Skeletal muscle tissue (tissue), 4 donors: ENCODE results near the gene PPP1R7. TPM values are rescaled to one million over a fixed set of nuclear protein-coding genes. Genes with fewer than 3 reads are reported as not detected.
"Not testable (repeated sequence)": the region's sequence is repeated elsewhere in the genome, so short reads cannot be mapped to it uniquely, and the experiment has no call there.

Experiments
- H3K27ac ChIP-seq: one replicate; pipeline ENCODE4 v1.7.0; 2013; ENCODE audit warnings: mild to moderate bottlenecking, low read depth, low read length, inconsistent platforms
- H3K27me3 ChIP-seq, 3 donors: one replicate each; pipeline ENCODE4 v1.7.0; 2013; ENCODE audit warnings: low read length in 3 of 3; ENCODE audit not compliant: control insufficient read depth in 3 of 3, insufficient read depth in 3 of 3
- H3K36me3 ChIP-seq, 3 donors: one replicate each; pipeline ENCODE4 v1.7.0; 2013; ENCODE audit warnings: low read length in 3 of 3; ENCODE audit not compliant: control insufficient read depth in 3 of 3, insufficient read depth in 3 of 3
- H3K4me1 ChIP-seq, 3 donors: one replicate each; pipeline ENCODE4 v1.7.0; 2013; ENCODE audit warnings: low read length in 3 of 3, mild to moderate bottlenecking in 3 of 3; ENCODE audit not compliant: control insufficient read depth in 3 of 3, insufficient read depth in 3 of 3
- H3K4me3 ChIP-seq, 3 donors: one replicate each; pipeline ENCODE4 v1.7.0; 2013; ENCODE audit warnings: low read length in 3 of 3
- H3K9ac ChIP-seq, 3 donors: one replicate each; pipeline ENCODE4 v1.7.0; 2013; ENCODE audit warnings: low read length in 3 of 3, mild to moderate bottlenecking in 3 of 3, moderate library complexity in 2 of 3, low read depth in 1 of 3
- H3K9me3 ChIP-seq, 3 donors: one replicate each; pipeline ENCODE4 v1.7.0; 2013; ENCODE audit warnings: low read length in 3 of 3; ENCODE audit not compliant: control insufficient read depth in 3 of 3
- total RNA-seq: library from RNA; depleted of rRNA; stranded (reverse); fragments of >200 nt; gene quantifications from one replicate; pipeline ENCODE4 v1.2.3, GENCODE V29; 2014
- donor health status: Osteomylitis.

The PPP1R7 gene
- total RNA-seq, 1 donor from 2014 or later, result 44.4 TPM

DNA sequence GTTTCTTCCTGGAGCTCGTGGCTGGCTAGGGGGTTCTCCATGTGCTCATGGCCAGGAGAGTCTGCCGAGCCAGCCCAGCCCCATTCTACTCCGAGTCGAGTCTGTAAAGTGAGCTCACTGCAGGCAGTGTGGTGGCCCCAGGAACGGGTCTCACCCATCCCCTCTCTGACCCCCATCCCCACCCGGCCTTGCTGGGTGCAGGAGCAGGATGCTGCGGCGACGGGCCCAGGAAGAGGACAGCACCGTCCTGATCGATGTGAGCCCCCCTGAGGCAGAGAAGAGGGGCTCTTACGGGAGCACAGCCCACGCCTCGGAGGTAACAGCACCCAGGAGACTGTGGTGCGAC is 39.6 kb downstream of the PPP1R7 start:
- Histone ChIP-seq H3K9ac (no peak overlapping the region), H3K4me3 (no peak overlapping the region), H3K9me3 (no peaks in the 10 kb centered on the region), H3K4me1 (no peaks in the 10 kb centered on the region), H3K36me3 (no peaks in the 10 kb centered on the region), H3K27ac (no peak overlapping the region), H3K27me3 (peaks cover 0 to 12% (median 0%) of the 10 kb centered on the region in 3 donors)

DNA sequence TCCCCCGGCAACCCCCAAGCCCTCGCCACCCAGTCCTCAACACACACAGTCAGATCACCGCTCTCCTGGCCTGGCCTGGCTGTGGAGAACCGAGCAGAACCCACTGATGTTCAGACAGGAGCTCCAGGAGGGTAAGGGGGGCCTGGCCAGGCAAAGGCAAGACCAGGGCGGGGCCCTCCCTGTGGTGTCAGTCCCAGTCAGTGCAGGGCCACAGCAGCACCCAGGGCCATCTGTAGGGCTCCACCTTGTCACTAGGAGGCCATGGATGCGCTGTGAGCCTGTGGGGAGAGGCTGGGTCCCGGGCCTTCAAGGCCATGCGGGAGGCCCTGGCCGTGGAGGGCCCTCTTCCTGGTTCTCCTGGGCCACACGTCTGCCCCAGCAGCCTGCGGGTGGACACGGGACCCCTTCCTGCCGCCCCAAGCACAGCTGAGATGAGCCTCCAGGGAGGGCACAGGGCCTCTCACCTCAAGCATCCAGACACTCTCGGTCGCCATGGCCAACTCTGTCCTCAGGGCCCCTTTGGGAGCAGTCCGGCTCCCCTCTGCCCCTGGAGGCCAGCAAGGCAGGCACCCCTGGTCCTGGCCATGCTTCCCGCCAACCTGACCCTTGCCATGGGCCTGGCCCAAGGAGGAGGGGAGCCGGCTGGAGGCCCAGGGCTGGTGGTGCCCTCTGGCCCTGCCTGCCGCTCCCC is 40.2 kb downstream of the PPP1R7 start:
- no peak overlapping the region for H3K27ac ChIP-seq
- no peak overlapping the region for H3K9ac ChIP-seq
- no peaks in the 10 kb centered on the region for H3K36me3 ChIP-seq
- H3K9me3 ChIP-seq, result no peaks in the 10 kb centered on the region
- H3K4me3 ChIP-seq, result no peak overlapping the region
- no peaks in the 10 kb centered on the region for H3K4me1 ChIP-seq
- peaks cover 0 to 12% (median 0%) of the 10 kb centered on the region in 3 donors for H3K27me3 ChIP-seq

DNA sequence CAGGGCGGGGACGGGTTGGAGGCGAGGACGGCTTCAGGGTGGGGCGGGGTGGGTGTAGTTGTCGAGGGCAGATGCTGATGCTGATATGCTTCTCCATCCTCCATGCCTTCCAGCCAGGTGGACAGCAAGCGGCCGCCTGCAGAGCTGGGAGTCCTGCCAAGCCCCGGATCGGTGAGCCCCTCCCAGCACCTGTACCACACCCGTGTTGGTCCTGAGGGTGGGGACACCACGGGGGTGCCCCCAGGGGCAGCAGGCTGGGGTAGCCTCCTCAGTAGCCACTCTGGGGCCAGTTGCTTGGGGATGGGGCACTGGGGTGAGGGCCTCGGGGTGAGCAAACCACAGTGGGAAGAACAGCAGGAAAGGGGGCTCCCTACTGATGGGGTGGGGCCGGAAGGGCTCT is 40.8 kb downstream of the PPP1R7 start:
- Histone ChIP-seq H3K4me1 (no peaks in the 10 kb centered on the region), H3K4me3 (no peak overlapping the region), H3K9ac (no peak overlapping the region), H3K36me3 (no peaks in the 10 kb centered on the region), H3K9me3 (no peaks in the 10 kb centered on the region), H3K27me3 (peaks cover 0 to 12% (median 0%) of the 10 kb centered on the region in 3 donors), H3K27ac (no peak overlapping the region)

DNA sequence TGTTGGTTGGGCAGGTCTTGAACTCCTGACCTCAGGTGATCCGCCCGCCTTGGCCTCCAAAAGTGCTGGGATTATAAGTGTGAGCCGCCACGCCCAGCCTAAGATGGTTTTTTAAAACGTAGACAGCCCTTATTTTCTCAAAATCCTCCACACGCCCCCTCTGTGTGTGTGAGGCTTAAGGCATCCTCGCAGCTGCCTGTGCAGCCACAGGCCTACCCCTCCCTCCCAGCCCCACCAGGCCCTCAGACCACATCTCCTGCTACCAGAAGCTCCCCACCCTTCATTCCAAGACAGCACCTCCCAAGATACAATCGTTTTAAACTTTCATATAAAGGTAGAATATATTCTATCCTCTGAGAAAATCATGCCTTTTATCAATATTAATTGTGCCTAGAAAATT is 43.0 kb downstream of the PPP1R7 start:
- no peaks in the 10 kb centered on the region for H3K36me3 ChIP-seq
- H3K27ac ChIP-seq, result no peak overlapping the region
- H3K9ac ChIP-seq, result no peak overlapping the region
- H3K9me3 ChIP-seq, result no peaks in the 10 kb centered on the region
- no peak overlapping the region for H3K4me3 ChIP-seq
- no peaks in the 10 kb centered on the region for H3K4me1 ChIP-seq
- H3K27me3 ChIP-seq, result peaks cover 0 to 5% (median 0%) of the 10 kb centered on the region in 3 donors

DNA sequence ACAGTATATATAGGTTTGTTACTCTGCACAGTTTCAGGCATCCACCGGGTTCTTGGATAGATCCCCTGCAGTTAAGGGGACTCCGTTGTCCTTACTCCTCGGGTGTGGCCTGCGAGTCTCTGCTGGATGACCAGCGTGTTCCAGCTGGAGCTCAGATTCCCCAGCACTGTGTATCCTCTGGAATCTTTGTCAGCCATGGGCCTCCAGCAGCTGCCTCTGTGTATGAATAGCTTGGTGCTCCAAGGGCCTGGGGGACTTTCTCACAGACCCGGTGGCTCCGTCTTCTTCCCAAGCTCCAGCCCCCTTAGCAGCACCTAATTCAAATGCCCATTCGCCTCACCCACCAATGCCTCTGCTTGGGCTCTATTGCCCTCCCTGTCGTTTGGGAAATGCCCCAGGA is 44.5 kb downstream of the PPP1R7 start:
- H3K4me1 ChIP-seq, result no peaks in the 10 kb centered on the region
- H3K9ac ChIP-seq, result no peak overlapping the region
- H3K9me3 ChIP-seq, result no peaks in the 10 kb centered on the region
- H3K27ac ChIP-seq, result no peak overlapping the region
- no peaks in the 10 kb centered on the region for H3K36me3 ChIP-seq
- no peaks in the 10 kb centered on the region for H3K27me3 ChIP-seq
- no peak overlapping the region for H3K4me3 ChIP-seq

DNA sequence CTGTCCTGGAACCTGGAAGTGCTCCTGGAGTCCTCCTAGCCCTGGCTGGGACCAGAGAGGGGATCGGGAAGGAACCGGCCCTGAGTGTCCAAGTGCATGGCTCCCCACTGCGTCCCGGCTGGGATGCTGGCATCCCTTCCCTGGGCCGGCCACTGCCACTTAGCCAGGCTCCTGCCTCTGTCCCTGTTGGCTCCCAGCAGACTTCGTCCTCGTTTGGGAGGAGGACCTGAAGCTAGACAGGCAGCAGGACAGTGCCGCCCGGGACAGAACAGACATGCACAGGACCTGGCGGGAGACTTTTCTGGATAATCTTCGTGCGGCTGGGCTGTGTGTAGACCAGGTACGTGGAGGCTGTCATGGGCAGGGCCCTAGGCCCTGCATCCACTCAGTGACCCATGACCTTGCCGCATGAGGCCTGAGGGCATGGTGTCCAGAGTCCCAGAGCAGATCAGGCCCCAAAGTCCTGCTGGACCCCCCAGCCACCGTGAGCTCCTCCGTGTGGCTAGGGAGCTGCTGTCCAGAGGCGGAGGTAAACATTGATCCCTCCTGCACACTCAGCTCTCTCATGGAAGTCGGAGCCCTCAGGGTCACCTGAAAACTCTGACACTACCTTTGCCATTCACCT is 45.4 kb downstream of the PPP1R7 start:
- Histone ChIP-seq H3K36me3 (no peaks in the 10 kb centered on the region), H3K9me3 (no peaks in the 10 kb centered on the region), H3K27me3 (no peaks in the 10 kb centered on the region), H3K4me3 (no peak overlapping the region), H3K4me1 (no peaks in the 10 kb centered on the region), H3K27ac (no peak overlapping the region), H3K9ac (no peak overlapping the region)

DNA sequence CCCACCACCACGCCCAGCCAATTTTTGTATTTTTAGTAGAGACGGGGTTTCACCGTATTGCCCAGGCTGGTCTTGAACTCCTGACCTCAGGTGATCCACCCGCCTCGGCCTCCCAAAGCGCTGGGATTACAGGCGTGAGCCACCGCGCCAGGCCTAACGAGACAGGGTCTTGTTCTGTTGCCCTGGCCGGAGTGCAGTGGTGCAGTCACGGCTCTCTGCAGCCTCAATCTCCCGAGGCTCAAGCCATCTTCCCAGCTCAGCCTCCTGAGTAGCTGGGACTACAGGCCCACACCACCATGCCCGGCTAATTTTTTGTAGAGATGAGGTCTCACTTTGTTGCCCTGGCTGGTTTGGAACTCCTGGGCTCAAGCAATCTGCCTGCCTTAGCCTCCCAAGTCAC is 47.0 kb downstream of the PPP1R7 start:
- H3K9ac ChIP-seq, H3K9me3 ChIP-seq, H3K4me1 ChIP-seq, H3K4me3 ChIP-seq, H3K36me3 ChIP-seq, H3K27ac ChIP-seq, H3K27me3 ChIP-seq: not testable (repeated sequence)

DNA sequence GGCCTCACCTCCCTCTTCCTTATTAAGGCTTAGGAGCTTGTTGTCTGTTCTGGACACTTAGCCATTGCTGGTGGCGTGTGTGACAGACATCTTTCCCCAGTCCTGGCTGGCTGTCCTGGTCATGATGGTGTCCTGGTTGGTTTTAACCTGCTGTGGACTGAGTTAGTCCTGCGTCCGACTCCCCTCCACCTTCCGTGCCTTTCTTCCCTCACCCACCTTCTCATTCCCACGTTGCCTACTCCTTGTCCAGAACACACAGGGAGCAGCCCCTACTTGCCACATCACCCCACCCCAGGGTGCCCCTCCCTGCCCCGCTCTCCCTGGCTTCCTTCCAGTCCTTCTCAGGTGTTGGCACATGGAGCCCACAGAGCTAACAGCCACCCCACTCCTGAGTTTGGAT is 47.7 kb downstream of the PPP1R7 start:
- H3K4me1 ChIP-seq, result no peaks in the 10 kb centered on the region
- H3K9ac ChIP-seq, result no peak overlapping the region
- no peaks in the 10 kb centered on the region for H3K9me3 ChIP-seq
- no peaks in the 10 kb centered on the region for H3K36me3 ChIP-seq
- no peak overlapping the region for H3K4me3 ChIP-seq
- no peak overlapping the region for H3K27ac ChIP-seq
- no peaks in the 10 kb centered on the region for H3K27me3 ChIP-seq

DNA sequence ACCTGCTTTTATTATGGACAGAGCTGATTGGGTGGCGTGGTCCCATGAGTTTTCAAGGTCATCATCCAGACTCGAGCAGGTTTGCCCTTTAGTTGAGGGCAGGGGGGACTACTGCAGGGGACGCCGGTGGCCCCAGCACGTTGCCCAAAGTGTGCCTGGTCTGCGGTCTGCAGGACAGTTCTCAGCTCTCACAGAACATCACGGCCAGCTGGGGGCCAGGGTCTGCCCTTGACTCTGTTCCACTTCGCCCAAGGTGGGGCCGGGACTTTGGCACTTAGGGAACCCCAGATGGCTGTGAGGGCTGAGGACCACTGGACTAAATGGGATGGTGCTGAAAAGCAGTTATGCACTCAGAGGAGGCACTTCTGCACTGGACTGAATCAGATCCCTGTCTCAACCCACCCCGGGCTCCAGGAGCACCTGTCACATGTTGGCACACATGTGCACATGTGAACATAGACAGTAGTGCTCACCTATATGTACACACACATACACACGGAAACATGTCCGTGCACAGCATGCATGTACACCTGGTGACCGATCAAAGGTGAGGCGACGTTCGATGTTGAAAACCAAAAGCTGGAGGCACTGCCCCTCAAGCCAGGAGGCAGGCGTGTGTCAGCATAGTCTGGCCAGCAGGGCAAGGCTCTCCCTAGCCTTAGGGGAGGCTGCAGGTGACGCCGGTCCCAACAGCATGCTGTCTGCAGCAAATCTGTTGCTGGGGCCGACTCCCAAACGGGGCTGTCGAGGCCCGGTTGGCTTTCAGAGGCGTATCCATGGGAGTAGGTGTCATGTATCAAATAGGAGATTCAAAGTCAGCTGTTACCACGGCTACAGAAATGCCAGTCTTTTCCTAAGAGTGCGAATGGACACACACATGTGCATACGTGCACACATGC is 48.4 kb downstream of the PPP1R7 start:
- Histone ChIP-seq H3K27me3 (no peaks in the 10 kb centered on the region), H3K9me3 (no peaks in the 10 kb centered on the region), H3K4me1 (no peaks in the 10 kb centered on the region), H3K4me3 (no peak overlapping the region), H3K9ac (no peak overlapping the region), H3K27ac (no peak overlapping the region), H3K36me3 (no peaks in the 10 kb centered on the region)

DNA sequence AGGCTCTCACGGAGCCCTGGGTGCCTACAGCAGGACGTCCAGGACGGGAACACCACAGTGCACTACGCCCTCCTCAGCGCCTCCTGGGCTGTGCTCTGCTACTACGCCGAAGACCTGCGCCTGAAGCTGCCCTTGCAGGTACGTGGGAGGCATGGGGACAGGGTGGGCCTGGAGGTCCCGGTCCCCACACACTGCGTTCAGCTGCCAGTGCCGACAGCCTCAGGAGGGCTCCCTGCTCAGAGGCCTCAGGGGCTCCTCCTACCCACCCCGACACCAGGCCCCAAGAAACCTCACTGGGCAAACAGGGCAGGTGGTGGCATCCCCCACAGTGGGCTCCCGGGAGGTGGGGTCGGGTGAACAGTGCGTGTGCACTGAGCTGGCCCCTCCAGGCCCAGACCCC is 49.0 kb downstream of the PPP1R7 start:
- H3K9me3 ChIP-seq, result no peaks in the 10 kb centered on the region
- H3K9ac ChIP-seq, result no peak overlapping the region
- no peak overlapping the region for H3K27ac ChIP-seq
- no peaks in the 10 kb centered on the region for H3K27me3 ChIP-seq
- no peaks in the 10 kb centered on the region for H3K4me1 ChIP-seq
- H3K36me3 ChIP-seq, result no peaks in the 10 kb centered on the region
- H3K4me3 ChIP-seq, result no peak overlapping the region
